ENCODE results near the gene TPRN. TPM values are rescaled to one million over a fixed set of nuclear protein-coding genes. Genes with fewer than 3 reads are reported as not detected.
"Not testable (repeated sequence)": the region's sequence is repeated elsewhere in the genome, so short reads cannot be mapped to it uniquely, and the experiment has no call there.

Gene TPRN
- 2.4 TPM for total RNA-seq

GRCh38 chr9:137200311-137201204 is at the start of gene TPRN:
TSS of gene TPRN (minus strand) at chr9:137200741. CDS start at chr9:137200711, 30 bp downstream.
- H3K9me3 ChIP-seq (ENCODE audit: low read depth, low read length): no peaks in the 10 kb centered on the region
- peak within 1 kb of the TSS; percentile 57 for H3K4me3 ChIP-seq (ENCODE audit: low read length)
- H3K4me1 ChIP-seq (ENCODE audit: insufficient read depth, low read length): peaks cover 43% of the 10 kb centered on the region
- H3K27me3 ChIP-seq (ENCODE audit: insufficient read depth, low read length): no peaks in the 10 kb centered on the region

GRCh38 chr9:137247916-137248175 is 47.3 kb upstream of the TPRN start:
- Histone ChIP-seq H3K4me1 (ENCODE audit: insufficient read depth, low read length) (peaks cover 5% of the 10 kb centered on the region), H3K9me3 (ENCODE audit: low read depth, low read length) (no peaks in the 10 kb centered on the region), H3K4me3 (ENCODE audit: low read length) (no peak overlapping the region), H3K27me3 (ENCODE audit: insufficient read depth, low read length) (no peaks in the 10 kb centered on the region)

GRCh38 chr9:137247135-137247915 is 46.8 kb upstream of the TPRN start:
- H3K4me3 ChIP-seq (ENCODE audit: low read length): no peak overlapping the region
- H3K4me1 ChIP-seq (ENCODE audit: insufficient read depth, low read length): peaks cover 10% of the 10 kb centered on the region
- H3K9me3 ChIP-seq (ENCODE audit: low read depth, low read length): no peaks in the 10 kb centered on the region
- H3K27me3 ChIP-seq (ENCODE audit: insufficient read depth, low read length): no peaks in the 10 kb centered on the region

- Histone ChIP-seq H3K4me1 (ENCODE audit: insufficient read depth, low read length) (peaks cover 17% of the 10 kb centered on the region), H3K27me3 (ENCODE audit: insufficient read depth, low read length) (no peaks in the 10 kb centered on the region), H3K9me3 (ENCODE audit: low read depth, low read length) (no peaks in the 10 kb centered on the region), H3K4me3 (ENCODE audit: low read length) (no peak overlapping the region)
Observed at GRCh38 chr9:137245450-137246421, 45.2 kb upstream of the TPRN start.

GRCh38 chr9:137244486-137245449 is 44.2 kb upstream of the TPRN start:
- Histone ChIP-seq H3K4me1 (ENCODE audit: insufficient read depth, low read length) (peaks cover 25% of the 10 kb centered on the region), H3K27me3 (ENCODE audit: insufficient read depth, low read length) (no peaks in the 10 kb centered on the region), H3K4me3 (ENCODE audit: low read length) (no peak overlapping the region), H3K9me3 (ENCODE audit: low read depth, low read length) (no peaks in the 10 kb centered on the region)

- H3K9me3 ChIP-seq (ENCODE audit: low read depth, low read length): no peaks in the 10 kb centered on the region
- peaks cover 34% of the 10 kb centered on the region for H3K4me1 ChIP-seq (ENCODE audit: insufficient read depth, low read length)
- no peaks in the 10 kb centered on the region for H3K27me3 ChIP-seq (ENCODE audit: insufficient read depth, low read length)
- no peak overlapping the region for H3K4me3 ChIP-seq (ENCODE audit: low read length)
Observed at GRCh38 chr9:137243626-137244485, 43.3 kb upstream of the TPRN start.

GRCh38 chr9:137243266-137243625 is 42.7 kb upstream of the TPRN start:
- not testable (repeated sequence) for H3K9me3 ChIP-seq (ENCODE audit: low read depth, low read length); H3K27me3 ChIP-seq (ENCODE audit: insufficient read depth, low read length); H3K4me3 ChIP-seq (ENCODE audit: low read length)

GRCh38 chr9:137242269-137243203 is 42.0 kb upstream of the TPRN start:
- peaks cover 38% of the 10 kb centered on the region for H3K4me1 ChIP-seq (ENCODE audit: insufficient read depth, low read length)
- H3K4me3 ChIP-seq (ENCODE audit: low read length): peak overlapping the region; percentile 65
- H3K9me3 ChIP-seq (ENCODE audit: low read depth, low read length): no peaks in the 10 kb centered on the region
- no peaks in the 10 kb centered on the region for H3K27me3 ChIP-seq (ENCODE audit: insufficient read depth, low read length)

More at GRCh38 chr9:137243266-137243625, 42.7 kb upstream of the TPRN start:
- H3K4me1 ChIP-seq (ENCODE audit: insufficient read depth, low read length): peaks cover 38% of the 10 kb centered on the region

GRCh38 chr9:137241490-137242268 is 41.1 kb upstream of the TPRN start:
- peak overlapping the region; percentile 65 for H3K4me3 ChIP-seq (ENCODE audit: low read length)
- peaks cover 46% of the 10 kb centered on the region for H3K4me1 ChIP-seq (ENCODE audit: insufficient read depth, low read length)

GRCh38 chr9:137240841-137241489 is 40.4 kb upstream of the TPRN start, which contains the start of gene TUBB4B:
TSS of gene TUBB4B (plus strand) at chr9:137241287. CDS start at chr9:137241361, 74 bp downstream.
- Histone ChIP-seq H3K4me3 (ENCODE audit: low read length) (peak within 1 kb of the TSS; percentile 65), H3K4me1 (ENCODE audit: insufficient read depth, low read length) (peaks cover 53% of the 10 kb centered on the region), H3K27me3 (ENCODE audit: insufficient read depth, low read length) (no peaks in the 10 kb centered on the region), H3K9me3 (ENCODE audit: low read depth, low read length) (no peaks in the 10 kb centered on the region)

More at GRCh38 chr9:137241490-137242268, 41.1 kb upstream of the TPRN start:
- no peaks in the 10 kb centered on the region for H3K27me3 ChIP-seq (ENCODE audit: insufficient read depth, low read length)
- H3K9me3 ChIP-seq (ENCODE audit: low read depth, low read length): no peaks in the 10 kb centered on the region

GRCh38 chr9:137240318-137240840 is 39.8 kb upstream of the TPRN start:
- no peaks in the 10 kb centered on the region for H3K27me3 ChIP-seq (ENCODE audit: insufficient read depth, low read length)
- no peaks in the 10 kb centered on the region for H3K9me3 ChIP-seq (ENCODE audit: low read depth, low read length)
- H3K4me1 ChIP-seq (ENCODE audit: insufficient read depth, low read length): peaks cover 55% of the 10 kb centered on the region

More at GRCh38 chr9:137240318-137240840, 39.8 kb upstream of the TPRN start:
- H3K4me3 ChIP-seq (ENCODE audit: low read length): peak overlapping the region; percentile 61
